GM23338 (cell line): Measurements from ENCODE around the gene PRELID1. TPM values are rescaled to one million over a fixed set of nuclear protein-coding genes. Genes with fewer than 3 reads are reported as not detected.

Source experiments
- ATAC-seq: fragments of 200-7000 bp; cut with Tn5 transposase; 3 replicates; pipeline ENCODE4 v1.9.1; 2020
- DNase-seq: peaks from one replicate; pipeline ENCODE4 v3.0.0-alpha.2; 2015; ENCODE audit warnings: low spot score
- H2AFZ ChIP-seq: fragments of 200-600 bp; sonication (generic); 2 replicates; pipeline ENCODE4 v1.8.0; 2016; ENCODE audit warnings: antibody characterized with exemption, mild to moderate bottlenecking, moderate library complexity
- H3F3A ChIP-seq: fragments of 200-600 bp; sonication (generic); replicated peaks from 2 replicates; pipeline ENCODE4 v1.8.0; 2017; ENCODE audit warnings: antibody characterized with exemption, mixed run types, low read depth
- H3K27ac ChIP-seq: fragments of 200-600 bp; sonication (generic); 2 replicates; pipeline ENCODE4 v1.6.1; 2016; ENCODE audit warnings: low read depth
- H3K27me3 ChIP-seq: fragments of 200-600 bp; sonication (generic); 2 replicates; pipeline ENCODE4 v1.8.0; 2016; ENCODE audit warnings: mild to moderate bottlenecking, mixed run types, moderate library complexity; ENCODE audit not compliant: insufficient read depth
- H3K36me3 ChIP-seq: fragments of 200-600 bp; sonication (generic); 2 replicates; pipeline ENCODE4 v1.8.0; 2016; ENCODE audit warnings: mild to moderate bottlenecking; ENCODE audit not compliant: insufficient read depth
- H3K4me1 ChIP-seq: fragments of 200-600 bp; sonication (generic); 2 replicates; pipeline ENCODE4 v1.8.0; 2016; ENCODE audit warnings: mild to moderate bottlenecking, moderate library complexity; ENCODE audit not compliant: insufficient read depth
- H3K4me2 ChIP-seq: fragments of 200-600 bp; sonication (generic); 2 replicates; pipeline ENCODE4 v1.7.1; 2017; ENCODE audit warnings: mixed run types
- H3K4me3 ChIP-seq: fragments of 200-600 bp; sonication (generic); 2 replicates; pipeline ENCODE4 v1.6.1; 2016; ENCODE audit warnings: mixed run types
- H3K79me2 ChIP-seq: fragments of 200-600 bp; sonication (generic); replicated peaks from 2 replicates; pipeline ENCODE4 v1.8.0; 2017; ENCODE audit warnings: mild to moderate bottlenecking; ENCODE audit not compliant: insufficient read depth
- H3K9me2 ChIP-seq: fragments of 200-600 bp; sonication (generic); 2 replicates; pipeline ENCODE4 v1.8.0; 2017; ENCODE audit not compliant: insufficient read depth
- H4K20me1 ChIP-seq: fragments of 200-600 bp; sonication (generic); replicated peaks from 2 replicates; pipeline ENCODE4 v1.8.0; 2017; ENCODE audit warnings: mild to moderate bottlenecking; ENCODE audit not compliant: insufficient read depth
- H3K27ac Mint-ChIP-seq: 2 replicates; pipeline ENCODE4 v1.8.0; 2020; ENCODE audit warnings: inconsistent platforms, mild to moderate bottlenecking, moderate library complexity, mixed read lengths
- H3K27me3 Mint-ChIP-seq: 3 replicates; pipeline ENCODE4 v1.8.0; 2022; ENCODE audit warnings: low read depth, mild to moderate bottlenecking, moderate library complexity, mixed read lengths, inconsistent platforms; ENCODE audit not compliant: insufficient read depth, poor library complexity
- H3K36me3 Mint-ChIP-seq: 3 replicates; pipeline ENCODE4 v1.8.0; 2021; ENCODE audit warnings: low read depth, mild to moderate bottlenecking, inconsistent platforms, moderate library complexity, mixed read lengths
- H3K4me1 Mint-ChIP-seq: 3 replicates; pipeline ENCODE4 v1.8.0; 2020; ENCODE audit warnings: mild to moderate bottlenecking, inconsistent platforms, mixed read lengths
- H3K4me3 Mint-ChIP-seq: 3 replicates; pipeline ENCODE4 v1.8.0; 2021; ENCODE audit warnings: moderate library complexity, mild to moderate bottlenecking, inconsistent platforms, mixed read lengths
- H3K9me3 Mint-ChIP-seq: 3 replicates; pipeline ENCODE4 v1.8.0; 2020; ENCODE audit warnings: moderate library complexity, mild to moderate bottlenecking, inconsistent platforms, mixed read lengths
- CREB1 ChIP-seq: fragments of 250-450 bp; sonication (Bioruptor Pico); IDR thresholded peaks from 2 replicates; pipeline ENCODE4 v1.5.0; 2020; ENCODE audit warnings: low read depth, mild to moderate bottlenecking, moderate library complexity
- ETS1 ChIP-seq: IDR thresholded peaks from 2 replicates; pipeline ENCODE4 v1.6.1; 2016; ENCODE audit warnings: antibody characterized with exemption
- EZH2 ChIP-seq: fragments of 200-600 bp; sonication (generic); IDR thresholded peaks from one replicate; pipeline ENCODE4 v1.8.0; 2017; ENCODE audit warnings: antibody characterized with exemption, mild to moderate bottlenecking, low read depth; ENCODE audit not compliant: unreplicated experiment
- EZH2phosphoT487 ChIP-seq: fragments of 200-600 bp; sonication (generic); IDR thresholded peaks from one replicate; pipeline ENCODE4 v1.8.1; 2018; ENCODE audit warnings: antibody characterized with exemption; ENCODE audit not compliant: unreplicated experiment
- JUNB ChIP-seq: IDR thresholded peaks from one replicate; pipeline ENCODE4 v1.6.1; 2016; ENCODE audit warnings: antibody characterized with exemption; ENCODE audit not compliant: unreplicated experiment
- NANOG ChIP-seq: IDR thresholded peaks from 2 replicates; pipeline ENCODE4 v1.6.1; 2016; ENCODE audit warnings: antibody characterized with exemption, borderline replicate concordance
- POLR2AphosphoS5 ChIP-seq: IDR thresholded peaks from 2 replicates; pipeline ENCODE4 v1.6.1; 2016; ENCODE audit warnings: antibody characterized with exemption, low read depth
- REST ChIP-seq: IDR thresholded peaks from one replicate; pipeline ENCODE4 v1.6.1; 2018; ENCODE audit warnings: antibody characterized with exemption; ENCODE audit not compliant: unreplicated experiment
- STAT1 ChIP-seq: IDR thresholded peaks from one replicate; pipeline ENCODE4 v1.6.1; 2016; ENCODE audit warnings: antibody characterized with exemption; ENCODE audit not compliant: unreplicated experiment
- ZNF114 ChIP-seq: fragments of 250-450 bp; sonication (Bioruptor Pico); IDR thresholded peaks from 2 replicates; pipeline ENCODE4 v1.5.0; 2020; ENCODE audit warnings: mild to moderate bottlenecking, moderate library complexity
- ZNF331 ChIP-seq: fragments of 250-450 bp; sonication (Bioruptor Pico); IDR thresholded peaks from 2 replicates; pipeline ENCODE4 v1.5.0; 2020; ENCODE audit warnings: low read depth, mild to moderate bottlenecking, moderate library complexity
- ZNF462 ChIP-seq: fragments of 250-450 bp; sonication (Bioruptor Pico); IDR thresholded peaks from 2 replicates; pipeline ENCODE4 v1.5.0; 2020; ENCODE audit warnings: mild to moderate bottlenecking, moderate library complexity
- polyA plus RNA-seq: library from polyadenylated mRNA; unstranded; fragments of >200 nt; fragmentation: Nextera tagmentation; extraction: Ambion mirVana; gene quantifications from 2 replicates; pipeline ENCODE4 v1.2.1, GENCODE V29; 2016
- total RNA-seq: library from RNA; depleted of rRNA; stranded (reverse); fragments of >200 nt; shearing (Covaris generic); gene quantifications from 2 replicates; pipeline ENCODE4 v1.2.3, GENCODE V29; 2014
- TF ChIP-seq, protein P1 (sequence below), 2 experiments: fragments of 200-600 bp in 1 of 2; sonication (generic) in 1 of 2; conservative IDR thresholded peaks; 2 replicates each; pipeline versions ENCODE4 v1.5.1 to v1.6.1; 2016 to 2017; ENCODE audit warnings: antibody characterized with exemption in 2 of 2, low read depth in 2 of 2, mild to moderate bottlenecking in 2 of 2, moderate library complexity in 1 of 2

Gene PRELID1
- total and polyA plus RNA-seq, 2 experiments from 2014 or later: 328 to 349 TPM

DNA sequence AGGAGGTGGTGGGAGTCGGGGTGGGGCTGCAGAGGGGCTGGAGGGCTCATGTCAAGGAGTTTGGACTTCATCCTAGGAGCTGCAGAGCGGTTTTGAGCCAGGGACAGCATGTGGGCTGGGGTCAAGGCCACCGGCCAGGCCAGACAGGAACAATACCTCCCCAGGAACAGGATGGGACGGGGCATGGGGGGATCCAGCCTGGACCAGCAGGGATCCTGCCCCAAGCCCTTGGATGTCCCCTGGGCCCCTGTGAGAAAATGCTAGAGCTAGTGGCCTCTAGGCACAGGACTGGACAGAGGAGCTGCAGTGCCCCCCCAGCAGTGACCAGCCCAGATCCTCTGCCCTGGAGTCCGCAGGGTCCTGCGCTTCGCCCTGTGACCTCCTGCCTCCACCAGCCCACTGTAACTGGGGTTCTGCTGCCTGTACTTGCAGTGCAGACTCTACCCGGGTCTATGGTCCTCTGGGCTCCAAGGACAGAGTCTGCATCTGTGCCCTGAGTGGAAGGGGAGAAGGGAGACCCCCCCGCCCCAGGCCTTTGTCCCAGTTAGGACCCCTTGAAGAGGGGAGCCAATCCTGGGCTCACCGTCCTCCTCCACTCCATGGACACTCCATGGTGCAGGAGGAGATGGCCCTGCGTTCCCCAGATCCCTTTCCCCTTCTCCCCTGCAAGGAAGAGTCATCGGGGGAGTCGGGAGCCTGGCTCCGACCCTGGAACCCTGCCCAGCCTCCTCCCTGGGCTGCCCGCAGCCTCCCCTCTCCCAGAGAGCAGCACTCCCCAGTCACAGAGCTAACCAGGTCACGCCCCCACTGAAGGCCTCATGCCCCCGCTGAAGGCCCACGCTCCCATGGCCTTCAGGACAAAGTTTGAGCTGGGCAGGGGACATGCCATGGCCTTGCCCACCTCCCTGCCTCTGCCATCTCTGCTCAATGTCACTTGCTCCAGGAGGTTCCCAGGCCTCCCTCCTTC lies 11.1 kb downstream of the PRELID1 start:
- Histone ChIP-seq H3F3A (peaks cover 13% of the 10 kb centered on the region), H3K27ac (no peak overlapping the region), H3K27me3 (no peaks in the 10 kb centered on the region), H3K4me1 (peaks cover 12% of the 10 kb centered on the region), H3K9me2 (no peaks in the 10 kb centered on the region), H3K79me2 (no peaks in the 10 kb centered on the region), H3K36me3 (no peaks in the 10 kb centered on the region), H3K4me3 (no peak overlapping the region), H2AFZ (no peak overlapping the region), H3K4me2 (no peak overlapping the region), H4K20me1 (peaks cover 11% of the 10 kb centered on the region; the same call in 1 of the 2 replicates)
- TF ChIP-seq CREB1 (no peak), ZNF462 (CRISPR knock-in tag) (no peak), JUNB (no peak), ETS1 (no peak), POLR2AphosphoS5 (no peak), EZH2 (no peak), STAT1 (no peak), EZH2phosphoT487 (no peak), ZNF114 (CRISPR knock-in tag) (no peak), REST (no peak), ZNF331 (no peak), NANOG (no peak)
- TF ChIP-seq, protein P1, sequence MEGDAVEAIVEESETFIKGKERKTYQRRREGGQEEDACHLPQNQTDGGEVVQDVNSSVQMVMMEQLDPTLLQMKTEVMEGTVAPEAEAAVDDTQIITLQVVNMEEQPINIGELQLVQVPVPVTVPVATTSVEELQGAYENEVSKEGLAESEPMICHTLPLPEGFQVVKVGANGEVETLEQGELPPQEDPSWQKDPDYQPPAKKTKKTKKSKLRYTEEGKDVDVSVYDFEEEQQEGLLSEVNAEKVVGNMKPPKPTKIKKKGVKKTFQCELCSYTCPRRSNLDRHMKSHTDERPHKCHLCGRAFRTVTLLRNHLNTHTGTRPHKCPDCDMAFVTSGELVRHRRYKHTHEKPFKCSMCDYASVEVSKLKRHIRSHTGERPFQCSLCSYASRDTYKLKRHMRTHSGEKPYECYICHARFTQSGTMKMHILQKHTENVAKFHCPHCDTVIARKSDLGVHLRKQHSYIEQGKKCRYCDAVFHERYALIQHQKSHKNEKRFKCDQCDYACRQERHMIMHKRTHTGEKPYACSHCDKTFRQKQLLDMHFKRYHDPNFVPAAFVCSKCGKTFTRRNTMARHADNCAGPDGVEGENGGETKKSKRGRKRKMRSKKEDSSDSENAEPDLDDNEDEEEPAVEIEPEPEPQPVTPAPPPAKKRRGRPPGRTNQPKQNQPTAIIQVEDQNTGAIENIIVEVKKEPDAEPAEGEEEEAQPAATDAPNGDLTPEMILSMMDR (conservative IDR thresholded peaks at IDR 0.05; ENCODE audit: low read depth in 2 of 2): no peak
- Mint-ChIP-seq H3K4me3 (no peak overlapping the region), H3K9me3 (no peaks in the 10 kb centered on the region; the same call in 2 of the 3 replicates), H3K27me3 (peaks cover 25% of the 10 kb centered on the region), H3K36me3 (no peaks in the 10 kb centered on the region; the same call in 2 of the 3 replicates), H3K4me1 (peaks cover 17% of the 10 kb centered on the region), H3K27ac (no peak overlapping the region)
- ATAC-seq (no peak), DNase-seq (no peak)
